HepG2 (cell line): ENCODE results near the gene MMP25. TPM values are rescaled to one million over a fixed set of nuclear protein-coding genes. Genes with fewer than 3 reads are reported as not detected.
A peak's percentile ranks its signal among the peaks of the same experiment; 100 is the strongest.

Source experiments
- CBX5 ChIP-seq: sonication (generic); formaldehyde crosslinking; IDR thresholded peaks from 2 replicates; pipeline ENCODE4 v1.4.0; 2020; ENCODE audit warnings: missing genetic modification reagents, borderline replicate concordance
- LCORL ChIP-seq, 2 experiments: fragments of 450-650 bp in 1 of 2; sonication (generic) in 1 of 2; formaldehyde crosslinking in 1 of 2; IDR thresholded peaks; 2 replicates each; pipeline versions ENCODE4 v1.5.0 to v1.6.1; 2017 to 2020; ENCODE audit warnings: antibody characterized with exemption in 1 of 2, missing genetic modification reagents in 1 of 2
- MTA1 ChIP-seq: sonication (generic); formaldehyde crosslinking; IDR thresholded peaks from 2 replicates; pipeline ENCODE4 v1.4.0; 2020; ENCODE audit warnings: missing genetic modification reagents, mild to moderate bottlenecking, borderline replicate concordance
- RFX3 ChIP-seq: IDR thresholded peaks from 2 replicates; pipeline ENCODE4 v1.6.1; 2016; ENCODE audit warnings: missing biosample characterization, missing genetic modification reagents
- ZNF136 ChIP-seq: sonication (generic); formaldehyde crosslinking; IDR thresholded peaks from 2 replicates; pipeline ENCODE4 v1.8.1; 2022; ENCODE audit warnings: low read depth, mild to moderate bottlenecking, moderate library complexity, missing genetic modification reagents
- polyA plus RNA-seq, 8 experiments: library from polyadenylated mRNA; depleted of rRNA in 3 of 8; stranded (reverse) in 7 of 8; unstranded in 1 of 8; fragments of >200 nt; fragmentation: Illumina TruSeq in 4 of 8; extraction: Trizol in 4 of 8; gene quantifications; 2 replicates each; pipeline versions ENCODE4 v1.2.1 to v1.2.3, GENCODE V29; 2011 to 2016; ENCODE audit warnings: low read depth in 4 of 8, missing spikeins in 1 of 8, mixed read lengths in 1 of 8; ENCODE audit not compliant: insufficient read depth in 1 of 8
- total RNA-seq, 5 experiments: library from RNA; depleted of rRNA; stranded (reverse); fragments of >200 nt; fragmentation: Illumina TruSeq; extraction: Trizol; gene quantifications; 2 replicates each; pipeline ENCODE4 v1.2.3, GENCODE V29; 2016; ENCODE audit warnings: low read depth in 1 of 5
- TF ChIP-seq, protein P1 (sequence below): sonication (generic); formaldehyde crosslinking; IDR thresholded peaks from 2 replicates; pipeline ENCODE4 v1.5.1; 2020; ENCODE audit warnings: mild to moderate bottlenecking, missing genetic modification reagents, borderline replicate concordance
- TF ChIP-seq, protein P2 (sequence below): sonication (generic); formaldehyde crosslinking; IDR thresholded peaks from 2 replicates; pipeline ENCODE4 v1.4.0; 2020; ENCODE audit warnings: low read depth, missing genetic modification reagents
- TF ChIP-seq, protein P3 (sequence below): sonication (generic); formaldehyde crosslinking; IDR thresholded peaks from 2 replicates; pipeline ENCODE4 v1.8.0; 2023; ENCODE audit warnings: mild to moderate bottlenecking, missing genetic modification reagents
- TF ChIP-seq, protein P4 (sequence below): sonication (generic); formaldehyde crosslinking; IDR thresholded peaks from 2 replicates; pipeline ENCODE4 v1.4.0; 2020; ENCODE audit warnings: missing genetic modification reagents

MMP25 gene
- total and polyA plus RNA-seq, 2 of the 13 experiments (the other 11 are each of a cell fraction or from before 2014, with no cell fraction given), result 0.04 to 0.08 TPM

DNA sequence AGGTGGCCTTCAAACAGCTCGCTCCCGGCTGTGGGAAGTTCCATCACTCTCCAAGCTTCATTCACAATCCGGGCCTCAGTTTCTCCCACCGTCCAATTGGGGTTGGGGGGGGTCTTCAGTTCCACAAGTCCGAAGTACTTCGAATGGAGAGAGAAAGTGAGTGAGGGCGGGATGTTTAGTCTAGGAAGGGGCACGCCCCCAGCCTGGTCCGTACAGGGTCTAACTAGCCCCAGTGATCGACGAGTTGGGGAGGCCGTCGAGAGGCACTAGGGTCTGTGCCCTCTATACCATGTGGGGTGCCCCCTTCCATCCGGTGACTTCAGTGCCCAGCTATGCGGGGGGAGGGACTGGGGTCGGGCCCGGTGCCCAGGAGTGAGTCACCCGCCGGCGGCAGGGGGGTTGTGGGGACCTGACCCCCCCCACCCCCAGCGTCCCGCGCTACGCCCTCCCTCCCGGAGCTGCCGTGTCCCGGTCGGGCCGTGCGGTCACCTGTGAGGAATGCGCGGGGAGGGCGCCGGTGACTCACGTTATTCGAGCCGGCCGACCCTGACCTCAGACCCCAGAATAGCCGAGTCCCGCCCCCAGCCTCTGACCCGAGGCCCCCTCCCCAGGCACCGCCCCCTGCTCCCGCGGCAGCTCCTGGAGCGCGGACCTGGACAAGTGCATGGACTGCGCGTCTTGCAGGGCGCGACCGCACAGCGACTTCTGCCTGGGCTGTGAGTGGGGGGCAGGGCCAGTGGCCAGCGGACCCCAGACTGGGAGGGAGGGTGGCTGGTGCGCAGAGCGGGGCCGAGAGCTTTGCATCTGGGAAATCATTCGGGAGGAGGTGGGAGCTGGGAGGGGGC, 25.5 kb upstream of the MMP25 start (continued):
- TF ChIP-seq, protein P1, sequence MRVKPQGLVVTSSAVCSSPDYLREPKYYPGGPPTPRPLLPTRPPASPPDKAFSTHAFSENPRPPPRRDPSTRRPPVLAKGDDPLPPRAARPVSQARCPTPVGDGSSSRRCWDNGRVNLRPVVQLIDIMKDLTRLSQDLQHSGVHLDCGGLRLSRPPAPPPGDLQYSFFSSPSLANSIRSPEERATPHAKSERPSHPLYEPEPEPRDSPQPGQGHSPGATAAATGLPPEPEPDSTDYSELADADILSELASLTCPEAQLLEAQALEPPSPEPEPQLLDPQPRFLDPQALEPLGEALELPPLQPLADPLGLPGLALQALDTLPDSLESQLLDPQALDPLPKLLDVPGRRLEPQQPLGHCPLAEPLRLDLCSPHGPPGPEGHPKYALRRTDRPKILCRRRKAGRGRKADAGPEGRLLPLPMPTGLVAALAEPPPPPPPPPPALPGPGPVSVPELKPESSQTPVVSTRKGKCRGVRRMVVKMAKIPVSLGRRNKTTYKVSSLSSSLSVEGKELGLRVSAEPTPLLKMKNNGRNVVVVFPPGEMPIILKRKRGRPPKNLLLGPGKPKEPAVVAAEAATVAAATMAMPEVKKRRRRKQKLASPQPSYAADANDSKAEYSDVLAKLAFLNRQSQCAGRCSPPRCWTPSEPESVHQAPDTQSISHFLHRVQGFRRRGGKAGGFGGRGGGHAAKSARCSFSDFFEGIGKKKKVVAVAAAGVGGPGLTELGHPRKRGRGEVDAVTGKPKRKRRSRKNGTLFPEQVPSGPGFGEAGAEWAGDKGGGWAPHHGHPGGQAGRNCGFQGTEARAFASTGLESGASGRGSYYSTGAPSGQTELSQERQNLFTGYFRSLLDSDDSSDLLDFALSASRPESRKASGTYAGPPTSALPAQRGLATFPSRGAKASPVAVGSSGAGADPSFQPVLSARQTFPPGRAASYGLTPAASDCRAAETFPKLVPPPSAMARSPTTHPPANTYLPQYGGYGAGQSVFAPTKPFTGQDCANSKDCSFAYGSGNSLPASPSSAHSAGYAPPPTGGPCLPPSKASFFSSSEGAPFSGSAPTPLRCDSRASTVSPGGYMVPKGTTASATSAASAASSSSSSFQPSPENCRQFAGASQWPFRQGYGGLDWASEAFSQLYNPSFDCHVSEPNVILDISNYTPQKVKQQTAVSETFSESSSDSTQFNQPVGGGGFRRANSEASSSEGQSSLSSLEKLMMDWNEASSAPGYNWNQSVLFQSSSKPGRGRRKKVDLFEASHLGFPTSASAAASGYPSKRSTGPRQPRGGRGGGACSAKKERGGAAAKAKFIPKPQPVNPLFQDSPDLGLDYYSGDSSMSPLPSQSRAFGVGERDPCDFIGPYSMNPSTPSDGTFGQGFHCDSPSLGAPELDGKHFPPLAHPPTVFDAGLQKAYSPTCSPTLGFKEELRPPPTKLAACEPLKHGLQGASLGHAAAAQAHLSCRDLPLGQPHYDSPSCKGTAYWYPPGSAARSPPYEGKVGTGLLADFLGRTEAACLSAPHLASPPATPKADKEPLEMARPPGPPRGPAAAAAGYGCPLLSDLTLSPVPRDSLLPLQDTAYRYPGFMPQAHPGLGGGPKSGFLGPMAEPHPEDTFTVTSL (CRISPR knock-in tag), result 0 out of 2 replicates have a peak, but pooled peaks have one; percentile 13
- TF ChIP-seq MTA1 (peak; percentile 86; the same call in 1 of the 2 replicates), LCORL (IDR thresholded peaks at IDR 0.05) (no peak), LCORL (CRISPR knock-in tag; IDR thresholded peaks at IDR 0.05) (peak; percentile 92; the same call in 1 of the 2 replicates), RFX3 (CRISPR knock-in tag) (no peak), CBX5 (CRISPR knock-in tag) (0 out of 2 replicates have a peak, but pooled peaks have one; percentile 40), ZNF136 (CRISPR knock-in tag) (0 out of 2 replicates have a peak, but pooled peaks have one; percentile 43)
- TF ChIP-seq, protein P2, sequence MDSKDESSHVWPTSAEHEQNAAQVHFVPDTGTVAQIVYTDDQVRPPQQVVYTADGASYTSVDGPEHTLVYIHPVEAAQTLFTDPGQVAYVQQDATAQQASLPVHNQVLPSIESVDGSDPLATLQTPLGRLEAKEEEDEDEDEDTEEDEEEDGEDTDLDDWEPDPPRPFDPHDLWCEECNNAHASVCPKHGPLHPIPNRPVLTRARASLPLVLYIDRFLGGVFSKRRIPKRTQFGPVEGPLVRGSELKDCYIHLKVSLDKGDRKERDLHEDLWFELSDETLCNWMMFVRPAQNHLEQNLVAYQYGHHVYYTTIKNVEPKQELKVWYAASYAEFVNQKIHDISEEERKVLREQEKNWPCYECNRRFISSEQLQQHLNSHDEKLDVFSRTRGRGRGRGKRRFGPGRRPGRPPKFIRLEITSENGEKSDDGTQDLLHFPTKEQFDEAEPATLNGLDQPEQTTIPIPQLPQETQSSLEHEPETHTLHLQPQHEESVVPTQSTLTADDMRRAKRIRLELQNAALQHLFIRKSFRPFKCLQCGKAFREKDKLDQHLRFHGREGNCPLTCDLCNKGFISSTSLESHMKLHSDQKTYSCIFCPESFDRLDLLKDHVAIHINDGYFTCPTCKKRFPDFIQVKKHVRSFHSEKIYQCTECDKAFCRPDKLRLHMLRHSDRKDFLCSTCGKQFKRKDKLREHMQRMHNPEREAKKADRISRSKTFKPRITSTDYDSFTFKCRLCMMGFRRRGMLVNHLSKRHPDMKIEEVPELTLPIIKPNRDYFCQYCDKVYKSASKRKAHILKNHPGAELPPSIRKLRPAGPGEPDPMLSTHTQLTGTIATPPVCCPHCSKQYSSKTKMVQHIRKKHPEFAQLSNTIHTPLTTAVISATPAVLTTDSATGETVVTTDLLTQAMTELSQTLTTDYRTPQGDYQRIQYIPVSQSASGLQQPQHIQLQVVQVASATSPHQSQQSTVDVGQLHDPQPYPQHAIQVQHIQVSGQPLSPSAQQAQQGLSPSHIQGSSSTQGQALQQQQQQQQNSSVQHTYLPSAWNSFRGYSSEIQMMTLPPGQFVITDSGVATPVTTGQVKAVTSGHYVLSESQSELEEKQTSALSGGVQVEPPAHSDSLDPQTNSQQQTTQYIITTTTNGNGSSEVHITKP (CRISPR knock-in tag), result 0 out of 2 replicates have a peak, but pooled peaks have one; percentile 26
- TF ChIP-seq, protein P3, sequence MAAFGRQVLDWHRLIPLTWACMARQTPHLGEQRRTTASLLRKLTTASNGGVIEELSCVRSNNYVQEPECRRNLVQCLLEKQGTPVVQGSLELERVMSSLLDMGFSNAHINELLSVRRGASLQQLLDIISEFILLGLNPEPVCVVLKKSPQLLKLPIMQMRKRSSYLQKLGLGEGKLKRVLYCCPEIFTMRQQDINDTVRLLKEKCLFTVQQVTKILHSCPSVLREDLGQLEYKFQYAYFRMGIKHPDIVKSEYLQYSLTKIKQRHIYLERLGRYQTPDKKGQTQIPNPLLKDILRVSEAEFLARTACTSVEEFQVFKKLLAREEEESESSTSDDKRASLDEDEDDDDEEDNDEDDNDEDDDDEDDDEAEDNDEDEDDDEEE (CRISPR knock-in tag), result no peak
- TF ChIP-seq, protein P4, sequence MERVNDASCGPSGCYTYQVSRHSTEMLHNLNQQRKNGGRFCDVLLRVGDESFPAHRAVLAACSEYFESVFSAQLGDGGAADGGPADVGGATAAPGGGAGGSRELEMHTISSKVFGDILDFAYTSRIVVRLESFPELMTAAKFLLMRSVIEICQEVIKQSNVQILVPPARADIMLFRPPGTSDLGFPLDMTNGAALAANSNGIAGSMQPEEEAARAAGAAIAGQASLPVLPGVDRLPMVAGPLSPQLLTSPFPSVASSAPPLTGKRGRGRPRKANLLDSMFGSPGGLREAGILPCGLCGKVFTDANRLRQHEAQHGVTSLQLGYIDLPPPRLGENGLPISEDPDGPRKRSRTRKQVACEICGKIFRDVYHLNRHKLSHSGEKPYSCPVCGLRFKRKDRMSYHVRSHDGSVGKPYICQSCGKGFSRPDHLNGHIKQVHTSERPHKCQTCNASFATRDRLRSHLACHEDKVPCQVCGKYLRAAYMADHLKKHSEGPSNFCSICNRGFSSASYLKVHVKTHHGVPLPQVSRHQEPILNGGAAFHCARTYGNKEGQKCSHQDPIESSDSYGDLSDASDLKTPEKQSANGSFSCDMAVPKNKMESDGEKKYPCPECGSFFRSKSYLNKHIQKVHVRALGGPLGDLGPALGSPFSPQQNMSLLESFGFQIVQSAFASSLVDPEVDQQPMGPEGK (CRISPR knock-in tag), result peak; percentile 99
